ENCODE results near the gene FKRP. TPM values are rescaled to one million over a fixed set of nuclear protein-coding genes. Genes with fewer than 3 reads are reported as not detected.

The FKRP gene
- total and polyA plus RNA-seq, 2 of the 13 experiments (the other 11 are each of a cell fraction or from before 2014, with no cell fraction given): 7.3 to 9.8 TPM

- in situ Hi-C loops (cut with HindIII; ENCODE audit: extremely low pct_ligation_motif_present, low pct_unique_long_range_greater_than_20kb) (no loop called here), intact Hi-C loops (cut with micrococcal nuclease; ENCODE audit: unreplicated experiment) (no loop called here)
- H3K9me3 ChIP-seq (ENCODE audit: low read length): no peaks in the 10 kb centered on the region
- no peaks in the 10 kb centered on the region for H3K27me3 ChIP-seq (ENCODE audit: control insufficient read depth in 1 of 2, insufficient read depth in 2 of 2, low read length in 2 of 2)
- no peaks in the 10 kb centered on the region for H3K79me2 ChIP-seq (ENCODE audit: insufficient read depth, low read length)
- POLR2A ChIA-PET: no interaction called here
- H4K20me1 ChIP-seq (ENCODE audit: insufficient read depth, low read length): peaks cover 13% of the 10 kb centered on the region; the same call in 1 of the 2 replicates
- no peak overlapping the region for H3K4me3 ChIP-seq (replicated peaks in 1 of 3; ENCODE audit: insufficient read depth in 1 of 3, low read depth in 2 of 3, low read length in 3 of 3)
- 96% methylated on average over 14 of the region's 14 CpGs for WGBS (ENCODE audit: low lambda C conversion rate)
- BruUV-seq (replicated peaks): no TSS peak
- no peak overlapping the region for H3K4me2 ChIP-seq (ENCODE audit: low read depth, low read length)
- H2AFZ ChIP-seq (ENCODE audit: low read length): no peak overlapping the region
- FAIRE-seq: no peak
- no peak overlapping the region for H3K27ac ChIP-seq (ENCODE audit: extremely low read length, insufficient read depth, low read length)
- no peak for ATAC-seq
- H3K36me3 ChIP-seq (replicated peaks in 1 of 2; ENCODE audit: control insufficient read depth in 1 of 2, insufficient read depth in 2 of 2, low read length in 2 of 2): peaks cover 52 to 82% of the 10 kb centered on the region in 2 experiments
- no peak overlapping the region for H3K9ac ChIP-seq (ENCODE audit: insufficient read depth, low read depth, low read length)
- DNase-seq (ENCODE audit: low spot score): no peak
- no peaks in the 10 kb centered on the region for H3K4me1 ChIP-seq (ENCODE audit: insufficient read depth, low read length)
- CTCF ChIA-PET (ENCODE audit: low intra/inter-chr PET ratio, low total read pairs): no interaction called here
- TF ChIP-seq ETS1 (CRISPR knock-in tag; IDR thresholded peaks at IDR 0.05): no peak
- no peak for TF ChIP-seq MXD4 (CRISPR knock-in tag; IDR thresholded peaks at IDR 0.05)
- no peak for TF ChIP-seq KIAA2018 (CRISPR knock-in tag; IDR thresholded peaks at IDR 0.05; ENCODE audit: borderline replicate concordance)
- no peak for TF ChIP-seq KDM3A (CRISPR knock-in tag; IDR thresholded peaks at IDR 0.05; ENCODE audit: low read depth)
- TF ChIP-seq ZNF17 (CRISPR knock-in tag; IDR thresholded peaks at IDR 0.05): no peak
- no peak for TF ChIP-seq ZNF713 (CRISPR knock-in tag; IDR thresholded peaks at IDR 0.05)
- no peak for TF ChIP-seq FOXP1 (IDR thresholded peaks at IDR 0.05)
- TF ChIP-seq FOXP1 (CRISPR knock-in tag; IDR thresholded peaks at IDR 0.05): no peak
- TF ChIP-seq NFKB2 (CRISPR knock-in tag; IDR thresholded peaks at IDR 0.05; ENCODE audit: borderline replicate concordance): no peak
- TF ChIP-seq SP4 (CRISPR knock-in tag; IDR thresholded peaks at IDR 0.05): no peak
- TF ChIP-seq SMAD3 (CRISPR knock-in tag; IDR thresholded peaks at IDR 0.05): no peak
- no peak for TF ChIP-seq NR0B2 (CRISPR knock-in tag; IDR thresholded peaks at IDR 0.05)
- no peak for TF ChIP-seq ZSCAN20 (CRISPR knock-in tag; IDR thresholded peaks at IDR 0.05; ENCODE audit: borderline replicate concordance)
- TF ChIP-seq RNF219 (CRISPR knock-in tag; IDR thresholded peaks at IDR 0.05): no peak
- TF ChIP-seq ZNF878 (CRISPR knock-in tag; IDR thresholded peaks at IDR 0.05): no peak
Observed at GRCh38 chr19:46731584-46731983, 14.3 kb upstream of the FKRP start.
